H1 (cell line): Measurements from ENCODE around the gene GRK5. TPM values are rescaled to one million over a fixed set of nuclear protein-coding genes. Genes with fewer than 3 reads are reported as not detected.
A peak's percentile ranks its signal among the peaks of the same experiment; 100 is the strongest.

Experiments used
- CTCF ChIA-PET: fragments of 300-600 bp; sonication (Branson Sonifier 250); formaldehyde crosslinking; loops from one replicate; lab custom pipeline; 2021; ENCODE audit not compliant: partially characterized antibody; lab: Charles Lee
- POLR2A ChIA-PET: fragments of 300-600 bp; sonication (Branson Sonifier 250); formaldehyde crosslinking; loops from one replicate; lab custom pipeline; 2021; ENCODE audit warnings: inconsistent platforms; ENCODE audit not compliant: partially characterized antibody; lab: Charles Lee
- DNase-seq, 2 experiments: peaks; one replicate each; pipeline versions ENCODE4 v3.0.0 to v3.0.0-alpha.2; 2010 to 2022; ENCODE audit warnings: low spot score in 2 of 2, low read depth in 1 of 2, mixed read lengths in 1 of 2
- FAIRE-seq: peaks from 2 replicates; lab custom pipeline; 2011; peaks lifted over from hg19 to GRCh38; lab: Jason Lieb, UNC
- H2AFZ ChIP-seq: 2 replicates; pipeline ENCODE4 v1.8.1; 2012; ENCODE audit warnings: low read length, inconsistent platforms
- H2AK5ac ChIP-seq: 2 replicates; pipeline ENCODE4 v1.6.1; 2013; ENCODE audit warnings: low read depth, low read length
- H2BK120ac ChIP-seq: replicated peaks from 2 replicates; pipeline ENCODE3; 2013; ENCODE audit warnings: low read depth, low read length, inconsistent platforms
- H2BK12ac ChIP-seq: 2 replicates; pipeline ENCODE4 v1.6.1; 2013; ENCODE audit warnings: low read depth, low read length
- H2BK15ac ChIP-seq: 2 replicates; pipeline ENCODE4 v1.6.1; 2013; ENCODE audit warnings: low read length
- H2BK20ac ChIP-seq: 2 replicates; pipeline ENCODE4 v1.6.1; 2013; ENCODE audit warnings: low read length
- H2BK5ac ChIP-seq: 2 replicates; pipeline ENCODE4 v1.6.1; 2013; ENCODE audit warnings: low read depth, low read length
- H3K14ac ChIP-seq: 2 replicates; pipeline ENCODE4 v1.6.1; 2013; ENCODE audit warnings: inconsistent platforms; ENCODE audit not compliant: insufficient read length
- H3K18ac ChIP-seq: 2 replicates; pipeline ENCODE4 v1.6.1; 2013; ENCODE audit warnings: low read length; ENCODE audit errors: extremely low read depth
- H3K23ac ChIP-seq: 2 replicates; pipeline ENCODE4 v1.6.1; 2013; ENCODE audit warnings: inconsistent platforms; ENCODE audit not compliant: insufficient read length
- H3K23me2 ChIP-seq: 2 replicates; pipeline ENCODE4 v1.6.1; 2013; ENCODE audit warnings: low read depth, low read length
- H3K27ac ChIP-seq: 2 replicates; pipeline ENCODE4 v1.6.1; 2011; ENCODE audit warnings: low read depth, low read length, inconsistent platforms
- H3K27me3 ChIP-seq, 4 experiments: replicated peaks in 1 of 4; 1 replicate in 1 of 4; 2 replicates in 3 of 4; pipeline versions ENCODE4 v1.6.1 to v1.8.1; 2011 to 2013; ENCODE audit warnings: low read length in 3 of 4, mild to moderate bottlenecking in 3 of 4, inconsistent platforms in 2 of 4, mixed read lengths in 2 of 4, moderate library complexity in 1 of 4; ENCODE audit not compliant: control insufficient read depth in 3 of 4, insufficient read depth in 3 of 4; ENCODE audit errors: extremely low read depth in 1 of 4
- H3K36me3 ChIP-seq, 4 experiments: 2 replicates each; pipeline versions ENCODE4 v1.6.1 to v1.8.1; 2011 to 2013; ENCODE audit warnings: mild to moderate bottlenecking in 4 of 4, low read length in 3 of 4, moderate library complexity in 2 of 4, control low read depth in 1 of 4, inconsistent platforms in 1 of 4; ENCODE audit not compliant: insufficient read depth in 4 of 4, control insufficient read depth in 2 of 4
- H3K4ac ChIP-seq: replicated peaks from 2 replicates; pipeline ENCODE3; 2013; ENCODE audit warnings: low read length, low read depth, mixed read lengths, inconsistent platforms; ENCODE audit not compliant: insufficient read length
- H3K4me1 ChIP-seq, 4 experiments: replicated peaks in 1 of 4; 1 replicate in 1 of 4; 2 replicates in 3 of 4; pipeline versions ENCODE4 v1.6.1 to v1.8.1; 2011 to 2013; ENCODE audit warnings: low read length in 3 of 4, inconsistent platforms in 2 of 4, mixed read lengths in 1 of 4; ENCODE audit not compliant: insufficient read depth in 4 of 4, control insufficient read depth in 3 of 4
- H3K4me2 ChIP-seq, 2 experiments: 2 replicates each; pipeline versions ENCODE4 v1.6.1 to v1.8.1; 2011 to 2013; ENCODE audit warnings: low read depth in 2 of 2, low read length in 2 of 2, control low read depth in 1 of 2, inconsistent platforms in 1 of 2, mild to moderate bottlenecking in 1 of 2; ENCODE audit not compliant: insufficient read depth in 1 of 2
- H3K4me3 ChIP-seq, 4 experiments: fragments of 200-600, 300-600 bp in 1 of 4; sonication (generic), shearing (Covaris generic), sonication (Bioruptor Twin) in 1 of 4; 2 replicates each; pipeline versions ENCODE4 v1.5.1 to v1.8.1; 2011 to 2016; ENCODE audit warnings: low read length in 4 of 4, low read depth in 3 of 4, control low read depth in 2 of 4, inconsistent platforms in 2 of 4, mild to moderate bottlenecking in 2 of 4, mixed read lengths in 1 of 4, moderate library complexity in 1 of 4; ENCODE audit not compliant: insufficient read depth in 2 of 4; ENCODE audit errors: extremely low read depth in 1 of 4
- H3K56ac ChIP-seq: replicated peaks from 2 replicates; pipeline ENCODE3; 2013; ENCODE audit warnings: low read depth, mild to moderate bottlenecking, mixed read lengths, low read length, inconsistent platforms; ENCODE audit not compliant: insufficient read length
- H3K79me1 ChIP-seq: 2 replicates; pipeline ENCODE4 v1.6.1; 2013; ENCODE audit warnings: low read depth, low read length, control low read depth
- H3K79me2 ChIP-seq, 2 experiments: 2 replicates each; pipeline versions ENCODE4 v1.6.1 to v1.8.1; 2012 to 2013; ENCODE audit warnings: low read length in 2 of 2, mild to moderate bottlenecking in 2 of 2, inconsistent platforms in 1 of 2; ENCODE audit not compliant: insufficient read depth in 2 of 2, control insufficient read depth in 1 of 2
- H3K9ac ChIP-seq, 4 experiments: replicated peaks in 1 of 4; 1 replicate in 1 of 4; 2 replicates in 3 of 4; pipeline versions ENCODE4 v1.6.1 to v1.8.1; 2011 to 2013; ENCODE audit warnings: low read depth in 3 of 4, low read length in 3 of 4, control low read depth in 2 of 4, mild to moderate bottlenecking in 2 of 4, moderate library complexity in 2 of 4, inconsistent platforms in 1 of 4; ENCODE audit errors: extremely low read depth in 1 of 4
- H3K9me3 ChIP-seq, 2 experiments: 2 replicates each; pipeline versions ENCODE4 v1.6.1 to v1.8.1; 2012 to 2013; ENCODE audit warnings: mild to moderate bottlenecking in 2 of 2, moderate library complexity in 2 of 2, control low read depth in 1 of 2, inconsistent platforms in 1 of 2, low read depth in 1 of 2, low read length in 1 of 2, mixed read lengths in 1 of 2; ENCODE audit not compliant: insufficient read depth in 2 of 2
- H4K20me1 ChIP-seq, 2 experiments: replicated peaks in 1 of 2; 2 replicates each; pipeline versions ENCODE3 to v1.8.1; 2011 to 2013; ENCODE audit warnings: inconsistent platforms in 2 of 2, low read length in 2 of 2, mild to moderate bottlenecking in 1 of 2; ENCODE audit not compliant: insufficient read depth in 2 of 2, control insufficient read depth in 1 of 2
- H4K5ac ChIP-seq: 2 replicates; pipeline ENCODE4 v1.6.1; 2013; ENCODE audit warnings: low read length, low read depth, mixed read lengths, inconsistent platforms; ENCODE audit not compliant: insufficient read length
- H4K8ac ChIP-seq: 2 replicates; pipeline ENCODE4 v1.8.0; 2013; ENCODE audit warnings: mild to moderate bottlenecking, moderate library complexity, low read length, inconsistent platforms; ENCODE audit not compliant: insufficient read depth; ENCODE audit errors: extremely low read depth
- H4K91ac ChIP-seq: replicated peaks from 2 replicates; pipeline ENCODE3; 2013; ENCODE audit warnings: low read length, mixed read lengths, inconsistent platforms; ENCODE audit not compliant: insufficient read length
- BACH1 ChIP-seq: IDR thresholded peaks from 2 replicates; pipeline ENCODE4 v1.6.1; 2012; ENCODE audit warnings: low read length, improper control_type of control experiment
- EGR1 ChIP-seq: IDR thresholded peaks from 2 replicates; pipeline ENCODE4 v1.6.1; 2011; ENCODE audit warnings: low read depth, low read length, borderline replicate concordance
- HDAC2 ChIP-seq, 2 experiments: fragments of 300-600 bp in 1 of 2; sonication (generic) in 1 of 2; IDR thresholded peaks; 2 replicates each; pipeline ENCODE4 v1.6.1; 2011 to 2012; ENCODE audit warnings: low read depth in 2 of 2, low read length in 2 of 2, mild to moderate bottlenecking in 2 of 2, moderate library complexity in 2 of 2, borderline replicate concordance in 1 of 2, inconsistent platforms in 1 of 2
- PHF8 ChIP-seq: fragments of 200-600 bp; sonication (generic); conservative IDR thresholded peaks from 2 replicates; pipeline ENCODE4 v1.7.1; 2012; ENCODE audit warnings: low read depth, mild to moderate bottlenecking, inconsistent platforms, low read length, moderate library complexity
- SIX5 ChIP-seq: IDR thresholded peaks from 2 replicates; pipeline ENCODE4 v1.6.1; 2011; ENCODE audit warnings: mild to moderate bottlenecking, low read depth, low read length
- SRF ChIP-seq: IDR thresholded peaks from 2 replicates; pipeline ENCODE4 v1.6.1; 2011; ENCODE audit warnings: mild to moderate bottlenecking, low read depth, low read length, moderate library complexity
- WGBS, 2 experiments: shearing (Covaris generic) in 1 of 2; methylation state at CpG; one replicate each; pipeline versions ENCODE4 v1.1.6 to v1.1.7; 2013 to 2015; ENCODE audit warnings: low lambda C conversion rate in 2 of 2, mixed read lengths in 2 of 2, inconsistent platforms in 1 of 2, low coverage in 1 of 2, missing lambda C conversion rate in 1 of 2; ENCODE audit not compliant: insufficient replicate concordance in 2 of 2, insufficient coverage in 1 of 2, insufficient read length in 1 of 2; ENCODE audit errors: extremely low coverage in 1 of 2, missing lambda C conversion rate in 1 of 2; 5-methylcytosine and 5-hydroxymethylcytosine counted together
- polyA plus RNA-seq, 7 experiments: library from polyadenylated mRNA; depleted of rRNA in 3 of 7; stranded (reverse) in 5 of 7; unstranded in 2 of 7; fragments of >200 nt in 5 of 7; fragments of 200-250 nt in 2 of 7; gene quantifications; 1 replicate in 5 of 7; 2 replicates in 1 of 7; 4 replicates in 1 of 7; pipeline versions ENCODE4 v1.2.1 to v1.2.3, GENCODE V29; 2011 to 2013; ENCODE audit warnings: missing spikeins in 2 of 7, mixed read lengths in 2 of 7
- total RNA-seq: library from RNA; stranded (reverse); fragmentation: NEBNext Ultra II Directional; extraction: Animal tissue kit (Norgen Biotek cat#: 25700); gene quantifications from 2 replicates; pipeline ENCODE4 v1.2.1, GENCODE V29; 2021
- TF ChIP-seq, protein P1 (sequence below): IDR thresholded peaks from 2 replicates; pipeline ENCODE4 v1.6.1; 2011; ENCODE audit warnings: low read length, improper control_type of control experiment
- TF ChIP-seq, protein P2 (sequence below), 3 experiments: IDR thresholded peaks; 1 replicate in 2 of 3; 2 replicates in 1 of 3; pipeline versions ENCODE4 v1.5.1 to v1.6.1; 2011; ENCODE audit warnings: low read length in 3 of 3, mild to moderate bottlenecking in 3 of 3, inconsistent platforms in 2 of 3, low read depth in 1 of 3, moderate library complexity in 1 of 3; ENCODE audit not compliant: insufficient read depth in 1 of 3; ENCODE audit errors: control extremely low read depth in 1 of 3

Gene GRK5
- total and polyA plus RNA-seq, 2 of the 8 experiments (the other 6 are each of a cell fraction or from before 2014, with no cell fraction given) = 0.54 to 2.5 TPM

DNA sequence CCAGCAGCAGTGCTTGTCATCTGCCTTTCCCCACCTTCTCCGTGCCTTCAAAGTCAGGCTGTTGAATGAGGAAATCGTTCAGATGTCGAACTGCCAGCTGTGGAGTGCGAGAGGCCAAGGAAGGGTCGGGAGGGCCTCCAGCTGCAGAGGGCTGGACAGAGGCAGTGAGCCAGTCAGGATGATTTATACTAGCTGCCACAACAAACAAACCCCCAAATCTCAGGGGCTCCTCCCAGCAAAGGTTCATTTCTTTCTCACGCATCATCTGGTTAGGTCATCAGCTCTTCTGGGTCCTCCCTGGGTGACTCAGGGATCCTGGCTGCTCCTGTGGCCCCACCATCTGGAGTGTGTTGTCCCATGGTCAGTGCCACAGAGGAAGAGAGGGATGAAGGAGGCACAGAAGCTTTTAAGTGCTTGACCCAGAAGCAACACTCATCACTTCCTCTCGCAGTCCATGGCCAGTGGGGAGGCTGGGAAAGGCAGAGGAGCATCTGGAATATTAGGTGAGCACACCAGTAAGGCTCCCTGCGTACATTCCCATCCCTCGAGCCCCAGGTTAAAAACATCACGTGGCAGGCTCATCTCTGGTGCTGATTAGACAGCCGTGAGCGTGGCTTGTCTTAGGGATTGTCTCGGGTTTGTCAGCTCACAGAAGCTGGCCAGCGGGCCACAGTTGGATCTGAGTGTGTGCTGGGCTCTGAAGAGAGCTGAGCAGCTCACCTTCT is 194.5 kb downstream of the GRK5 start:
- WGBS, 2 experiments = 89% methylated on average over 14 of the region's 14 CpGs; no CpG with 5 or more reads in 1 of the 2 experiments
- H2AK5ac ChIP-seq = 0 out of 2 replicates have a peak overlapping the region, but pooled peaks have one; percentile 24
- TF ChIP-seq EGR1 (no peak), BACH1 (no peak), SIX5 (no peak), HDAC2 (IDR thresholded peaks at IDR 0.05; ENCODE audit: borderline replicate concordance in 1 of 2, low read depth in 2 of 2, low read length in 2 of 2) (no peak), PHF8 (no peak), SRF (no peak)
- TF ChIP-seq, protein P1, sequence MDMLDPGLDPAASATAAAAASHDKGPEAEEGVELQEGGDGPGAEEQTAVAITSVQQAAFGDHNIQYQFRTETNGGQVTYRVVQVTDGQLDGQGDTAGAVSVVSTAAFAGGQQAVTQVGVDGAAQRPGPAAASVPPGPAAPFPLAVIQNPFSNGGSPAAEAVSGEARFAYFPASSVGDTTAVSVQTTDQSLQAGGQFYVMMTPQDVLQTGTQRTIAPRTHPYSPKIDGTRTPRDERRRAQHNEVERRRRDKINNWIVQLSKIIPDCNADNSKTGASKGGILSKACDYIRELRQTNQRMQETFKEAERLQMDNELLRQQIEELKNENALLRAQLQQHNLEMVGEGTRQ = no peak
- TF ChIP-seq, protein P2, sequence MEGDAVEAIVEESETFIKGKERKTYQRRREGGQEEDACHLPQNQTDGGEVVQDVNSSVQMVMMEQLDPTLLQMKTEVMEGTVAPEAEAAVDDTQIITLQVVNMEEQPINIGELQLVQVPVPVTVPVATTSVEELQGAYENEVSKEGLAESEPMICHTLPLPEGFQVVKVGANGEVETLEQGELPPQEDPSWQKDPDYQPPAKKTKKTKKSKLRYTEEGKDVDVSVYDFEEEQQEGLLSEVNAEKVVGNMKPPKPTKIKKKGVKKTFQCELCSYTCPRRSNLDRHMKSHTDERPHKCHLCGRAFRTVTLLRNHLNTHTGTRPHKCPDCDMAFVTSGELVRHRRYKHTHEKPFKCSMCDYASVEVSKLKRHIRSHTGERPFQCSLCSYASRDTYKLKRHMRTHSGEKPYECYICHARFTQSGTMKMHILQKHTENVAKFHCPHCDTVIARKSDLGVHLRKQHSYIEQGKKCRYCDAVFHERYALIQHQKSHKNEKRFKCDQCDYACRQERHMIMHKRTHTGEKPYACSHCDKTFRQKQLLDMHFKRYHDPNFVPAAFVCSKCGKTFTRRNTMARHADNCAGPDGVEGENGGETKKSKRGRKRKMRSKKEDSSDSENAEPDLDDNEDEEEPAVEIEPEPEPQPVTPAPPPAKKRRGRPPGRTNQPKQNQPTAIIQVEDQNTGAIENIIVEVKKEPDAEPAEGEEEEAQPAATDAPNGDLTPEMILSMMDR (IDR thresholded peaks at IDR 0.05; ENCODE audit: control extremely low read depth in 1 of 3, insufficient read depth in 1 of 3, low read depth in 1 of 3, low read length in 3 of 3) = no peak
- no peak overlapping the region for H3K9ac ChIP-seq
- H3K27me3 ChIP-seq = no peaks in the 10 kb centered on the region; a peak in 1 of 7 replicates
- no peak for FAIRE-seq
- no peaks in the 10 kb centered on the region for H3K79me1 ChIP-seq
- no peak overlapping the region for H3K23ac ChIP-seq
- H3K56ac ChIP-seq = no peak overlapping the region
- H3K4me3 ChIP-seq = no peak overlapping the region
- no peak for DNase-seq
- no peaks in the 10 kb centered on the region for H3K9me3 ChIP-seq
- POLR2A ChIA-PET = interaction anchor here (1.8 kb wide), 1 partner anchor 12 kb away, joined by 5 read pairs; no protein-coding TSS in a partner anchor
- H3K18ac ChIP-seq = no peak overlapping the region
- H4K8ac ChIP-seq = 0 out of 2 replicates have a peak overlapping the region, but pooled peaks have one; percentile 29
- H3K4me2 ChIP-seq = no peak overlapping the region
- H3K4me1 ChIP-seq = no peaks in the 10 kb centered on the region; a peak in 1 of 7 replicates
- no peak overlapping the region for H2BK120ac ChIP-seq
- no peak overlapping the region for H3K14ac ChIP-seq
- CTCF ChIA-PET = interaction anchor here (0.8 to 2.2 kb wide), 13 partner anchors 8 to 218 kb away, joined by 3 to 12 read pairs (median 4); no protein-coding TSS in a partner anchor
- H4K91ac ChIP-seq = no peak overlapping the region
- no peaks in the 10 kb centered on the region; a peak in 2 of 8 replicates for H3K36me3 ChIP-seq
- no peak overlapping the region for H3K4ac ChIP-seq
- no peak overlapping the region for H2BK20ac ChIP-seq
- no peak overlapping the region for H3K27ac ChIP-seq
- H2BK12ac ChIP-seq = no peak overlapping the region
- no peak overlapping the region for H2BK15ac ChIP-seq
- no peaks in the 10 kb centered on the region for H3K23me2 ChIP-seq
- H3K79me2 ChIP-seq = no peaks in the 10 kb centered on the region
- H2BK5ac ChIP-seq = no peak overlapping the region; the same call in 1 of the 2 replicates
- H4K20me1 ChIP-seq = no peaks in the 10 kb centered on the region
- no peak overlapping the region for H4K5ac ChIP-seq
- H2AFZ ChIP-seq = no peak overlapping the region
